ENCODE results near the gene HS3ST4.

The HS3ST4 gene

DNA sequence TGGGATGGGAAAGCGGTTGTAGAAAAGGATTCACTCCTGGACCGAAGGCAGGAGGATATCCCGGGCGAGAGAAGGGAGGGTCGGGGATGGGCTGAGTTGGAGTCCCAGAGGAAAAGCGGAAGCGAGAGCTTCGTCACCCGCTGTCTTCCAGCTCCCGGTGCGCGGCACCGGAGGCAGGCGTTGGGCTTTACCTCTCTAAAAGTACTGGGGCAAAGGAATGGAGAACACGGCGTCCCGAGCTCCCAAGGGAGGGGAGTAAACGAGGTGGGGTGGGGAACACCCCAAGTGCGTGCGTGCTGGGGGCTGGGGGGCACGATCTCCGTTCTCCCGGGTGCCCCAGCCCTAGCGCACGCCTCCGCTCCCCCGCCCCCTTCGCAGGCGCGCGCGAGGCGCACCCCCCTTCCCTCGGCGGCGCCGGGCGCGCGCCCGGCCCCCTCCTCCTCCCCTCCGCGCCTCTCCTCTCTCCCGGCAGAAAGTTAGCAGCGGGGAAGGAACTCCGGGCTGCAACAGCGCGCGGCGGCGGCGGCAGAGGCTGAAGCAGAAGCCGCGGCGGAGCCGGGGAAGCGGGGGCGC is at the start of gene HS3ST4:
Gene HS3ST4 (plus strand): TSS at position 441 of the 573 bp plus-strand sequence.
- in situ Hi-C loops (cut with HindIII; ENCODE audit: low sequenced_read_pairs): no loop called here
- DNase-seq (ENCODE audit: low read depth): no peak
- H3K4me3 ChIP-seq (ENCODE audit: low read depth, low read length): no peak within 1 kb of the TSS
- TF ChIP-seq, protein P1, sequence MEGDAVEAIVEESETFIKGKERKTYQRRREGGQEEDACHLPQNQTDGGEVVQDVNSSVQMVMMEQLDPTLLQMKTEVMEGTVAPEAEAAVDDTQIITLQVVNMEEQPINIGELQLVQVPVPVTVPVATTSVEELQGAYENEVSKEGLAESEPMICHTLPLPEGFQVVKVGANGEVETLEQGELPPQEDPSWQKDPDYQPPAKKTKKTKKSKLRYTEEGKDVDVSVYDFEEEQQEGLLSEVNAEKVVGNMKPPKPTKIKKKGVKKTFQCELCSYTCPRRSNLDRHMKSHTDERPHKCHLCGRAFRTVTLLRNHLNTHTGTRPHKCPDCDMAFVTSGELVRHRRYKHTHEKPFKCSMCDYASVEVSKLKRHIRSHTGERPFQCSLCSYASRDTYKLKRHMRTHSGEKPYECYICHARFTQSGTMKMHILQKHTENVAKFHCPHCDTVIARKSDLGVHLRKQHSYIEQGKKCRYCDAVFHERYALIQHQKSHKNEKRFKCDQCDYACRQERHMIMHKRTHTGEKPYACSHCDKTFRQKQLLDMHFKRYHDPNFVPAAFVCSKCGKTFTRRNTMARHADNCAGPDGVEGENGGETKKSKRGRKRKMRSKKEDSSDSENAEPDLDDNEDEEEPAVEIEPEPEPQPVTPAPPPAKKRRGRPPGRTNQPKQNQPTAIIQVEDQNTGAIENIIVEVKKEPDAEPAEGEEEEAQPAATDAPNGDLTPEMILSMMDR (IDR thresholded peaks at IDR 0.05; ENCODE audit: low read depth, low read length, missing control alignments): no peak

DNA sequence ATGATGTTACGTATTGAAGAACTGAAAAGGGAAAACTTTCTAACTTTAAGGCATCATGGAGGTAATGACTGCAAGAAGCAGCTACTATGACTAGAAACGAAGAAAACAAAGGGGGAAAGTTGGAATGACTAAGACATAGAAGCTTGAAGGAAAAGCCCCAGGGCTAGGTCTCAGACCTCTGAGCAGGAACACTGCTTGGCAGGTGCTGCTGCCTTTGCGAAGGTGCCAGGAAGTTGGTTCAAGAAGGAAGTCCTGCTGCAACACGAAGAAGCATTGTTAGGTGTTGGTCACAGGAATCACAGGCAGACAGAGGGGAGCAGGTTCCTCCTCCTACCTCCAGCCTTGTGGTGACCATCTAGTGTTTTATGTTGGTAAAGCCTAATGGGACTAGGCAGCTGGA is 48.1 kb upstream of the HS3ST4 start:
- TF ChIP-seq, protein P1 (IDR thresholded peaks at IDR 0.05; ENCODE audit: low read depth, low read length, missing control alignments): no peak
- in situ Hi-C loops (cut with HindIII; ENCODE audit: low sequenced_read_pairs): no loop called here
- no peak for DNase-seq (ENCODE audit: low read depth)
- H3K4me3 ChIP-seq (ENCODE audit: low read depth, low read length): no peak overlapping the region

DNA sequence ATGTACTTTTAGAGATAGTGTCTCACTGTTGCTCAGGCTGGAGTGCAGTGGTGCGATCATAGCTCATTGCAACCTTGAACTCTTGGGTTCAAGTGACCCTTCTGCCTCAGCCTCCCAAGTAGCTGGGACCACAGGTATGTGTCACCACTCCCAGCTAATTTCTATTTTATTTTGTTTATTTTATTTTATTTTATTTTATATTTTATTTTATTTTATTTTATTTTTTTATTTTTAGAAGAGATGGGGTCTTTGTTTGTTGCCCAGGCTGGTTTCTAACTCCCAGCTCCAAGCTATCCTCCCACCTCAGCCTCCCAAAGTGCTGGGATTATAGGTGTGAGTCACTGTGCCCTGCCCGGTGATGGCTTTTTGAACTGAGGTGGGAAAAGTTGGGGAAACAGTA is 35.1 kb upstream of the HS3ST4 start:
- TF ChIP-seq, protein P1 (IDR thresholded peaks at IDR 0.05; ENCODE audit: low read depth, low read length, missing control alignments): no peak
- H3K4me3 ChIP-seq (ENCODE audit: low read depth, low read length): no peak overlapping the region
- in situ Hi-C loops (cut with HindIII; ENCODE audit: low sequenced_read_pairs): no loop called here
- DNase-seq (ENCODE audit: low read depth): no peak

GRCh38 chr16:25676820-25677219 is 14.9 kb upstream of the HS3ST4 start:
- in situ Hi-C loops (cut with HindIII; ENCODE audit: low sequenced_read_pairs): no loop called here
- TF ChIP-seq, protein P1 (IDR thresholded peaks at IDR 0.05; ENCODE audit: low read depth, low read length, missing control alignments): no peak
- DNase-seq (ENCODE audit: low read depth): no peak
- H3K4me3 ChIP-seq (ENCODE audit: low read depth, low read length): no peak overlapping the region

GRCh38 chr16:25679511-25679910 is 12.2 kb upstream of the HS3ST4 start:
- TF ChIP-seq, protein P1 (IDR thresholded peaks at IDR 0.05; ENCODE audit: low read depth, low read length, missing control alignments): no peak
- DNase-seq (ENCODE audit: low read depth): no peak
- no peak overlapping the region for H3K4me3 ChIP-seq (ENCODE audit: low read depth, low read length)
- in situ Hi-C loops (cut with HindIII; ENCODE audit: low sequenced_read_pairs): no loop called here

DNA sequence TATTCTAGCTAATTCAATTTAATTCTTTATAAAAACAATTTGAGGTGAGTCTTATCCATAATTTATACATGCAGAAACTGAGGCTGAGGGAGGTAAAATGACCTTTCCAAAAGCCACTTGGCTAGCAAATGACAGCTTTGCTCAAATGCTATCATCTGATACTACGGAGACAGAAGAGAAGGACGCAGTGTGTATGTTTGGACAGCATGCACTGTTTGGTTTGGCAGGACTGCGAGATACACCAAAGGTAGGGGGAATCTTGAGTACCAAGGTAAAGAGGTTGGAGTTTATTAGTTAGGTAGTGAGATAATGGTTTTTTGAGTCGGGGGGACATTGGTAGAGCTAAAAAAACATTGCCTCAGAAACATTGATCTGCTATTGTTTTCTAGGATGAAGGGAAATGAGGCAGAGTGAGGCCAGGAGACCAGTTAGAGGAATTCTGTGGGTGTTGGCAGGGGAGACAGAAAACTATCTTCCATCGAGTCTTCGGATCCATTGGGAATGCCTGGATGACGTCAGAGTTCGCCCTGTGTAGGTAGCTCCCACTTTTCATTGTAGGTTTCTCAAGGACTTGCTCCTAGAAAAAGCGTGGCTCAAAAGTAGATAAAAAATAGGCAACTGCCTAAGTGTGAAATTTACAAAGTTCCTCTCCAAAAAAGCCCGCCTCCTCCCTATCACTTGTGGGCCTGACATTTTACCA is 2.5 kb upstream of the HS3ST4 start:
- DNase-seq (ENCODE audit: low read depth): no peak
- H3K4me3 ChIP-seq (ENCODE audit: low read depth, low read length): no peak overlapping the region
- in situ Hi-C loops (cut with HindIII; ENCODE audit: low sequenced_read_pairs): no loop called here
- TF ChIP-seq, protein P1 (IDR thresholded peaks at IDR 0.05; ENCODE audit: low read depth, low read length, missing control alignments): no peak
